Measurements from ENCODE around the gene C21orf91.
A peak's percentile ranks its signal among the peaks of the same experiment; 100 is the strongest.

C21orf91 gene

GRCh38 chr21:17819114-17819876 lies at the start of gene C21orf91:
TSS of gene C21orf91 (minus strand) at chr21:17819356. CDS start at chr21:17818318, 1,038 bp downstream.
- peak; percentile 90 to 91 for DNase-seq

- no peak for DNase-seq
Measured at GRCh38 chr21:17866590-17866989, 47.4 kb upstream of the C21orf91 start.

GRCh38 chr21:17859661-17860060 lies 40.5 kb upstream of the C21orf91 start:
- no peak for DNase-seq

GRCh38 chr21:17858747-17859146 lies 39.6 kb upstream of the C21orf91 start:
- DNase-seq: no peak

GRCh38 chr21:17854745-17855144 lies 35.6 kb upstream of the C21orf91 start:
- no peak for DNase-seq

GRCh38 chr21:17853393-17854275 lies 34.5 kb upstream of the C21orf91 start:
- DNase-seq: no peak

GRCh38 chr21:17848228-17848627 lies 29.1 kb upstream of the C21orf91 start:
- DNase-seq: no peak

GRCh38 chr21:17841103-17841502 lies 21.9 kb upstream of the C21orf91 start:
- no peak for DNase-seq

- no peak for DNase-seq
Measured at GRCh38 chr21:17834639-17835354, 15.6 kb upstream of the C21orf91 start.

- no peak for DNase-seq
Measured at GRCh38 chr21:17829472-17829871, 10.3 kb upstream of the C21orf91 start.

GRCh38 chr21:17828223-17828622 lies 9.1 kb upstream of the C21orf91 start:
- DNase-seq: no peak

GRCh38 chr21:17823846-17824245 lies 4.7 kb upstream of the C21orf91 start:
- no peak for DNase-seq

- DNase-seq: no peak
Measured at GRCh38 chr21:17821121-17821520, 2.0 kb upstream of the C21orf91 start.

- no peak for DNase-seq
Measured at GRCh38 chr21:17819877-17820229, 697 bp upstream of the C21orf91 start.

GRCh38 chr21:17818186-17819113 lies 706 bp downstream of the C21orf91 start:
- DNase-seq: peak; percentile 45 to 50

- DNase-seq: no peak
Measured at GRCh38 chr21:17813353-17813752, 5.8 kb downstream of the C21orf91 start.

GRCh38 chr21:17805966-17806365 lies 13.2 kb downstream of the C21orf91 start:
- no peak for DNase-seq

GRCh38 chr21:17803536-17803935 lies 15.6 kb downstream of the C21orf91 start:
- DNase-seq: no peak

GRCh38 chr21:17802572-17802971 lies 16.6 kb downstream of the C21orf91 start:
- no peak for DNase-seq

GRCh38 chr21:17799414-17800164 lies 19.6 kb downstream of the C21orf91 start:
- DNase-seq: peak in 1 of 2 donors; percentile 53

GRCh38 chr21:17798796-17799195 lies 20.4 kb downstream of the C21orf91 start:
- no peak for DNase-seq
